HG03378 (cell line): ENCODE data around the gene PGP.
A peak's percentile ranks its signal among the peaks of the same experiment; 100 is the strongest.
"Not testable (repeated sequence)": the region's sequence is repeated elsewhere in the genome, so short reads cannot be mapped to it uniquely, and the experiment has no call there.

Experiments used
- ATAC-seq: cut with Tn5 transposase; IDR thresholded peaks from one replicate; pipeline ENCODE4 v1.9.1; 2021; ENCODE audit warnings: mild to moderate bottlenecking, moderate library complexity; ENCODE audit not compliant: unreplicated experiment

The PGP gene

DNA sequence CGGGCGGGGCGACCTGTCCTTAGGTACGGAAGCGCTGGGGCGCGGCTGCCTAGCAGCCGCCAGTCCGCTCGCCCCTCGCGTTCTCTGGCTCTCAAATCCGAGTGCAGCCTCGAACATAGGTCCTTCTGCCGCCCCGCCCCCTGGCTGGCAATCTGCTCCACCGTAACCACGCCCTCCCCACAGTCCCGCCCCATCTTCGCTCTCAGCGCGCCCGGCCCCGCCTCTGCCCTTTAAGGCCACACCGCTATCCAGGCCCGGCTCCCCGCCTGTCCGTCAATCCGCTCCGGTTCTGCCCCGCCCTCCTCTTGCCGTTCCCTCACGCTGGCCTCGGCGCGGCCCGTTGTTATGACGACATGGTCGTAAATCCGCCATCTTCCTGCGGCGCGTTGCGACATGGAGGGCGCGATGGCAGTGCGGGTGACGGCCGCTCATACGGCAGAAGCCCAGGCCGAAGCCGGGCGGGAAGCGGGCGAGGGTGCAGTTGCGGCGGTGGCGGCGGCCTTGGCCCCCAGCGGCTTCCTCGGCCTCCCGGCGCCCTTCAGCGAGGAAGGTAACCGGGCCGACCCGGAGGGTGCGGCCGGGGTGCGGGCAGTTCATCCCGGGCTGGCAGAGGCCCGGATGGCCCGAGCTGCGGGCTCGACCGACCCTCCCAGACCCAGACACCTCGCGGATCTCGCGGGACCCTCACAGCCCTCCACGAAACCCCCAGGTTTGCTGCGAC lies 8.7 kb upstream of the PGP start, which contains the start of gene E4F1:
Gene E4F1, plus strand, starts transcription at position 371 of the 721 bp plus-strand sequence. Its CDS starts 23 bp downstream, at position 394.
- peak; percentile 81 for ATAC-seq

- no peak for ATAC-seq
Observed at GRCh38 chr16:2216330-2216729, 1.7 kb upstream of the PGP start.

DNA sequence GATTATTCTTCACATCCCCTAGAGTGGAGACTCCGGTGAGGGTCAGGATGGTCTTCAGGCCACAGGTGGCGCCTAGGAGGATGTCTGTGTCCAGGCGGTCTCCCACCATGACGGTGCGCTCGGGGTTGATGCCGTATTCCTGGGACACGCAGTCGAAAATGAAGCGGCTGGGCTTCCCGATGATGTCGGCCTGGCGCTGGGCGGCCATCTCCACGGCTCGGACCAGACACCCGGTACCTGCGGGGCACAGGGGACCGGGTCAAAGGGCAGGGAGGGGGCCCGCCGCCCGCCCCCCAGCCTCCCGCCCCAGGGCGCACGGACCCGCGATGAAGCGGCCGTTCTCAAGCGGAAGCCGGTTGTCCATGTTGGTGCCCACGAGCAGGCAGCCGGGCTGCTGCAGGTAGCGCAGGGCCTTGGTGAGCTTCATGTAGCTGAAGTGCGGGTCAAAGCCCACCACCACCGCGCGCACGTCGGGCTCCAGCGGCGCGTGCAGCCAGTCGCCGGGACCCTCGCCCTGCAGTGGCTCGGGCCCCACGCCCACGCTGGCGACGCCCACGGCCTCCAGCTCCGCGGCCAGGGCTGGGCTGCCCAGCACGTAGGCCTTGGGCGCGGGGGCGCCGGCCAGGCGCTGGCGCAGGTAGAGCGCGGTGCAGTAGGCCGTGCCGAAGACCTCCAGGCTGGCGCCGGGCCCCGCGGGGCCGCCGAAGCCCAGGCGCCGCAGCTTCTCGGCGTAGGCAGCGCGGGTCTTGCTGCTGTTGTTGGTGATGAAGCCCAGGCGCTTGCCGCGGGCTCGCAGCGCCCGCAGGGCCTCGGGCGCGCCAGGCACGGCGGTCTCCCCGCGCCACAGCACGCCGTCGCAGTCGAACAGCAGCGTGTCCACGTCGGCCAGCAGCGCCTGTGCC lies 572 bp downstream of the PGP start:
- peak; percentile 7 for ATAC-seq

DNA sequence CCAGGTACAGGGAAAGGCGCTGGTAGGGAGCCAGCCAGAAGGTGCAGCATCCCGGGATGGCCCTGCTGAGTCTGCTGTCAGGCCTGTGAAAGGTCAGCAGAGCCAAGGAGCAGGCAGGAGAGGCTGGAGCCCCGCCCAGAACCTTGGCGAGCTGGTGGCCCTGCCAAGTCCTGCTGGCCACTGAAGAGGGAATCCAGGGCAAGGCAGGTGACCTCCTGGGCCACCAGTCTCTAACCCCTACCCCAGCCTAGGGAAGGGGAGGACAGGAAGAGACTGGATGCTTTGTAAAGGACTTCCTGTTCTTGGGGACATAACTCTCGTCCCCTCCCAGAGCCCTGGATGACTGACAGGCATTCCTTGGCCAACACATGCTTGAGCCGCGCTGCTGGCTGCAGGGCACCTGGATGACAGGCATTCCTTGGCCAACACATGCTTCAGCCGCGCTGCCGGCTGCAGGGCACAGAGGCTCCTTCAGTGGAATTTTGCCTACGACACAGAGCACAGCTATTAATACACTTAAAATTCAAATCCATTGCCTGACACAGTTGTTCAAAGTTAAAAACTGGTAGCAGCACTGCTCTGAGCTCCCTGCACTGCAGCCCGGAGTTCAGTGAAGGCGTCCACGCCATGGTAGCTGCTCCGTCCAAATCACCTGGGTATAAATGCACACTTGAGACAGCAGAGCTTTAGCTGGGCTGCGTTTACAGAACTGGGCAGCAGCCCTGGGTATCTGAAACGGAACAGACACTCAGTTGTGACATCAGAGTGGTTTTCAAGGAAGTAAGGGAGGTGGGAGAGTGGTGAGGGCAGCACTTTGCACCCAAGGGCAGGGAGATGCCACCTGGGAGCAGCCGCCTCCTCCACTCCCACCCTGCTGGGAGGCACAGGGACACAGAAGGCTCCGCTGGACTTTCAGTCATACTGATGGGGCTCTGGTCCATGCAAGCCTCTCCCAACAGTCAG lies 2.0 kb downstream of the PGP start:
- ATAC-seq = no peak

DNA sequence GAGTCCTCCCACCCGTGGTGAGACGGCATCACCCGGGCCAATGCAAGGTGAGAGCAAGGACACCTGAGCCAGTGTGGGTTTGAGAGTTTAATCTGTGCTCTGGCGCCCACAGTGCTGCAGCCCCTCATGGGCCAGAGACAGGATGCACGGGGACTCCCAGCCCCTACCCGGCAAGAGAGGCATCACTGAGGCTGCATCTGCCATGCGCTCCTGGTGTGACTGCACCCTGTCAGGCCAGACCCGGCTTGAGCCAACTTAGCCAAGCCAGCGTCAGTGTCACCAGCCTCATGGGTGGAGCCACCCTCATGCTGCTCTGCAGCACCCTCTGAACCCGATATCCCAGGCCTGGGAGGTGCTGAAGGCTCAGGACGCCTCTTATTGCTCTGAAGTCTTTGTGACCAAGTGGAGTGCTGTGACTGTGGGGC lies 2.7 kb downstream of the PGP start:
- ATAC-seq = no peak

- no peak for ATAC-seq
Observed at GRCh38 chr16:2210386-2211365, 4.0 kb downstream of the PGP start, which contains the start of gene BRICD5. Gene BRICD5 (minus strand): TSS chr16:2210863. CDS start chr16:2210833, 30 bp downstream.

GRCh38 chr16:2210009-2210332 lies 4.7 kb downstream of the PGP start:
- ATAC-seq = no peak

DNA sequence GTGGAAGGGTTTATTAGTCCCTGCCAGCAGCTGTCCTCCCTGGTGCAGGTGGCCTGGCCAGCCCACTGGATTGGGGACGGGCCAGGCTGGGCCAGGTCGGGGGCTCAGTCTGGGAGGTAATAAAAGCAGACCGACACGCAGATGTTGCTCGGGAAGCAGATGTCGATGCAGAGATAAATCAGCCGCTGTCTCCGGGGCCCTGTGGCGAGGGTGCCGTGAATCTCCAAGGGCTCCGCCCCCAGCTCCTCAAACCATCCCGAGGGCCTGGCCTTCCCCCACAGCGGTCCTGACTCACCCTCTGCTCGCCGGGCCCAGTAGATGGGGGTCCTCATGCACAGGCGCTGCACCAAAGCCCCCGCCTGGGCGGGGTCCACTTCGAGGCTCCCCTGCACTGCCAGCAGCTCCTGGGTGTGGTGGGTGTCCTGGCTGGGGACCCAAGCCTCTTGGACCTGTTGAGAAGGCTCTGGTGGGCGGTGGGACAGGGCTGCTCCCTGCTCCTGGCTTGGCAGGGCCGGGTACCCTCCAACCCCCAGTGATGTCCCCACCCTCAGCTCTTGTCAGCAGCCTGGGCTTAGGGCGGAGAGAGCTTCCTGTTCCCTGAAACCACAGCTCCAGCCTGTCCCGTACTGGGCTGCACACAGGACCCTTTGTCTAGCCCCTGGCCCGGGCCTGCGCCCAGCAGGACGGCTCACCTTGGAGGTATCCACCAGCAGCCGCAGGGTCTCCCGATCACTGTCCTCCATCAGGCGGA lies 5.2 kb downstream of the PGP start:
- ATAC-seq = no peak

DNA sequence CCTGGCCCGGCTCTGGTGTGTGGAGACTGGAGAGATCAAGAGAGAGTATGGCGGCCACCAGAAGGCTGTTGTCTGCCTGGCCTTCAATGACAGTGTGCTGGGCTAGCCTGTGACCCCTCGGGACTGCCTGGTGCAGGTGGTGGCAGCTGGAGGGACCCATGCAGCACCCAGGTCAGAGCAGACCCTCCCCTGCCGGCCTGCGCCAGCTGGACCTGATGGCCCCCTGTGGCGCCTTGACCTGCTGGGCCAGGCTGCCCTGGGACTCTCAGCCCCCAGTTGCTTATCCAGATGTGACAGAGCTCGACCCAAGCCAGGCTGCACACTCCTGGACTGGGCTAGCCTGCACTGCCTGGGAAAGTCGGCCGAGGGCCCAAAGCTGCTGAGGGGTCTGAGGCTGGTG lies 5.9 kb downstream of the PGP start:
- ATAC-seq = no peak

- ATAC-seq = no peak
Observed at GRCh38 chr16:2208308-2208707, 6.3 kb downstream of the PGP start.

- ATAC-seq = no peak
Observed at GRCh38 chr16:2207872-2208271, 6.8 kb downstream of the PGP start.

GRCh38 chr16:2206780-2207433 lies 7.7 kb downstream of the PGP start:
- no peak for ATAC-seq

GRCh38 chr16:2206420-2206779 lies 8.2 kb downstream of the PGP start:
- ATAC-seq = no peak

DNA sequence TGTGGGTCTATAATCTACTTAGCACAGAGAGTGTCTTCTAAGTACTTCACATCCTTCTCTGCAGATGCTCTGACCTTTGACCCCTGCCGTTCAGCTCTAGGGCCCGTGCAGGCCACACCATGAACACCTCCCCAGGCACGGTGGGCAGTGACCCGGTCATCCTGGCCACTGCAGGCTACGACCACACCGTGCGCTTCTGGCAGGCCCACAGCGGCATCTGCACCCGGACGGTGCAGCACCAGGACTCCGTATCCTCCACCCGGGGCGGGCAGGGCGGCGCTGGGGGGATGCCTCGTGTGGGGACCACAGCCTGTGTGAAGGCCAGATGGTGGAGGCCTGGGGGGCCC lies 8.7 kb downstream of the PGP start:
- ATAC-seq = peak; percentile 25

DNA sequence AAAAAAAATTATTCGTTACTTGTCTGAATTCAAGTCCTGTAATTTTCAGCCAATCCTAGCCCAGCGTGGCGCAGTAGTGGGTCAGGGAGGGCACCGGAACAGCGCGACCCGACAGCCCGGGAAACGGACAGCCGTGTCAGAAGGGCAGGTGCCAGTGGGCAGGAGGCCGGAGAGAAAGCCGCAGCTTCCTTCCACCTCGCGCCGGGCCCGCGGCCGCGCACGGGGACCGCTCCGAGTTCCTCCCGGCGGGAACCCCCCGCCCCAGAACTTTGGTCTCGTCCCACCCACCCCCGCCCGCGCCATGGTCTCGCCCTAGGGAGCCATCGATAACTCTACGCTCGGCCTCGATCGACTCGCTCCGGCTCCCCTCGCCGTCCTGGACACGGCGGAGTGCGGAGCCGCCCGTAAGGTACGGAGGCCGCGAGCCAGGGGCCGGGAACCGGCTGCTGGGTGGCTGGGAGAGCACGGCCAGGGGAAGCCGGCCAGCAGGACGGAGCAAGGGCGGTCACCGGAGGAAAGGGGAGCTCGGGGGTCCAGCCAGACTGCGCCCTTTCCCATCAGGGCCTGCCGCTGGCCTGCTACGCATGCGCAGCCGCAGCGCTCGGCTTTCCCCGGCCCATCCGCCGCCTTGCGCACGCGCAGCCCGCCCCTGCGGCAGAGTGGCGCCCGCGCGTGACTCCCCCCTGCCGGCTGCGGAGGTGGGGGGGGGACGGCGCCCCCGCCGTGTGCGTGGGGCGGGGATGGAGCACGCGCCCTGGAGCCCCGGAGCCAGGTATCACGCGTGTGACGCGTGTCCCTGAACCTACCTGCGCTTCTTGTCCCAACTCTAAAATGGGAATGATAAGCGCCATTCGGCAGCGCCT lies 9.3 kb downstream of the PGP start, which contains the start of gene MLST8:
Gene MLST8, plus strand, starts transcription at position 351 of the 863 bp plus-strand sequence. CDS start 632 bp downstream, outside the sequence.
- ATAC-seq = peak; percentile 57

- ATAC-seq = no peak
Observed at GRCh38 chr16:2204416-2205103, 10.1 kb downstream of the PGP start.

- ATAC-seq = not testable (repeated sequence)
Observed at GRCh38 chr16:2203119-2203688, 11.4 kb downstream of the PGP start.
